HG03342 (cell line): Measurements from ENCODE around the gene CSNK1G1.
"Not testable (repeated sequence)": the region's sequence is repeated elsewhere in the genome, so short reads cannot be mapped to it uniquely, and the experiment has no call there.

Experiments
- ATAC-seq: cut with Tn5 transposase; IDR thresholded peaks from one replicate; pipeline ENCODE4 v1.9.1; 2021; ENCODE audit warnings: mild to moderate bottlenecking, moderate library complexity; ENCODE audit not compliant: unreplicated experiment

CSNK1G1 gene

DNA sequence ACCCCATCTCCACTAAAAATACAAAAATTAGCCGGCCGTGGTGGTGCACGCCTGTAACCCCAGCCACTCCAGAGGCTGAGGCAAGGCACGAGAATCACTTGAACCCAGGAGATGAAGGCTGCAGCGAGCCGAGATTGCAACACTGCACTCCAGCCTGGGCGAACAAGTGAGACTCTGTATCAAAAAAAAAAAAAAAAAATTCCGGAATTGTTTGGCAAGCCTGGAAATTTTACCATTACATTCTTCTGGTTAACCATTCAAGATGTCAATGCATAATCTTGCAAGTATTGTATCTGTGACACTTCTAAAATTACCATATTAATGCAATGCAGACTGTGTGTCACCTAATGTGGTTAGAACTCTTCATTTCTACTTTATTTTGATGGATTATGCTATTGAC lies 67.0 kb downstream of the CSNK1G1 start:
- ATAC-seq, result no peak

GRCh38 chr15:64288577-64288976 lies 67.4 kb downstream of the CSNK1G1 start:
- no peak for ATAC-seq

GRCh38 chr15:64287953-64288352 lies 68.0 kb downstream of the CSNK1G1 start:
- no peak for ATAC-seq

GRCh38 chr15:64286473-64286872 lies 69.5 kb downstream of the CSNK1G1 start:
- ATAC-seq, result no peak

DNA sequence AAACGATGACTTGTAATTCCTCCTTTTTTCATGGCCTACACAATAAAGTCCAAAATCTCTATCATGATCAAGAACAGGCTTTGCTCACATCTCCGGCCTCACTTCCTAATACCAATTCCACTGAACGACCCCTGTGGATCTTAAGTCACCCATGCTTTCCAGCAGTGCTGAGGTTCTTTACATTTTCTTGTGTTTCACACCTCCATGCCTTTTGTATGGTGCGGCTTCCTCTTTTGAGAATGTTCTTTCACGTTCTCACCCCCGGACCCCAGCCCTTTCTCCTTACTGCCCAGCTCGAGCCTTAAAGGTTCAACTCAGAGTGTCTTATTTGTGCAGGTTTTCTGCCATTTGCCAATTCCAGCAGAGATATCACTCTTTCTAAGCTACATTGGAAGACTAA lies 70.1 kb downstream of the CSNK1G1 start:
- no peak for ATAC-seq

DNA sequence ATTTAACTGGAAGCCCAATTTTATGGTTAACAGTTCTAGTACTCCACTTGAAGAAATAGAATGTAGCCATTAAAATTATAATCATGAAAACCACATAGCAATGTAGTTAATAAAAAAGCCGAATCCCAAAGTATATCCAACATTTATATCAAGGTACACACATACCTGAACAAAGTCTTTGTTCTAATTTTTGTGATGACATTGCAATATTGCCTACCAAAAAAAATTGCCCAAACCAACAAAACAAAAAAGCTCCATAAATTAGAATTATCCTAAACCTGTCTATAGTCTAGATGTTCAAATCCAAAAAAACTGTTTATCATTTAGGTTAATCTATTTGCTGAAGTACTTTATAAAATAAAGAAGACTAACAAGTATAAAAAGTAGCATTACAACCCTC lies 70.8 kb downstream of the CSNK1G1 start:
- ATAC-seq, result no peak

DNA sequence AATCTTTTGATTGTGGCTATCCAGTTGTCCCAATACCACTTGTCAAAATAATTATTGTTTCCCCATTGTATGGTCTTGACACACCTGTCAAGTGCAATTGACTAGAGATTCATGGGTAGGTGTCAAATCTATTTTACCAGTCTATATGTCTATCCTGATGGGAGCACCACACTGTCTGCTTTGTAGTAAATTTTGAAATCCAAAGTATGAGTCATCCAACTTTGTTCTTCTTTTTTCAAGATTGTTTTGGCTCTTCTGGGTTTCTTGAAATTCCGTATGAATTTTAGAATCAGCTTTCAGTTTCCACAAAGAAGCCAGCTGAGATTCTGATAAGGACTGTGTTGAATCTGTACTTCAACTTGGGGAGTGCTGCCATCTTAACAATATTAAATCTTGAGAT lies 71.9 kb downstream of the CSNK1G1 start:
- ATAC-seq, result no peak

DNA sequence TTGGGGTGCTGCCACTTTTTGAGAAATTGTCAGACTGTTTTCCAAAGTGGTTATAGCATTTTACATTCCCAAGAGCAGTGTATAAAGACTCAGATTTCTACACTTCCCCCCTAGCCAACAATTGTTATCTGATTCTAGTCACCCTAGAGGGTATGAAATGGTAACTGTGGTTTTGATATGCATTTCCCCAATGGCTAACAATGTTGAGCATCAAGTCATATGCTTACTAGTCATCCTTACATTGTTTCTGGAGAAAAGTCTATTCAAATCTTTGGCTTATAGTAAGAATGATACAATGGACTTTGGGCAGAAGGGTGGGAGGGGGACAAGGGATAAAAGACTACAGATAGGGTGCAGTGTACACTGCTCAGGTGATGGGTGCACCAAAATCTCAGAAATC lies 73.3 kb downstream of the CSNK1G1 start:
- no peak for ATAC-seq

GRCh38 chr15:64279131-64279530 lies 76.8 kb downstream of the CSNK1G1 start:
- no peak for ATAC-seq

DNA sequence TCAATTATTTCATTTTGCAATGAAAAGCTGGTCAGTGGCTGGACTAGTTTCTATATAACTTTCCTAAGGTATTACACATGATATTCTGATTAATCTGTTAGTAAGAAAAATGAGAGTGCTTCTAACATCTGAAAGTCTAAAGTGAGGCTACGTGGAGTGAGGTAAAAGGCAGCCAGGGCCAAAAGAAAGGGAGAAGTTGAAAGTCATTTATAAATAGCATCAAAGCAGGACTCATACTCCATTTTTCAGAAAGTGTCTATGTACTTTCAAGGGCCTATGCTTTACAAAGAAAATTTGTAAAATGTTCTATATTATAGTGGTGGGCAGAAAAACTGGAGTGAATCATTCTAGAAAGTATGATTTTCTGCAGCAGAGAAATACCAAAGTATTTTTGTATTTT lies 80.0 kb downstream of the CSNK1G1 start:
- no peak for ATAC-seq

- no peak for ATAC-seq
Measured at GRCh38 chr15:64274341-64274950, 81.5 kb downstream of the CSNK1G1 start.

GRCh38 chr15:64267331-64267973 lies 88.5 kb downstream of the CSNK1G1 start:
- ATAC-seq, result no peak

DNA sequence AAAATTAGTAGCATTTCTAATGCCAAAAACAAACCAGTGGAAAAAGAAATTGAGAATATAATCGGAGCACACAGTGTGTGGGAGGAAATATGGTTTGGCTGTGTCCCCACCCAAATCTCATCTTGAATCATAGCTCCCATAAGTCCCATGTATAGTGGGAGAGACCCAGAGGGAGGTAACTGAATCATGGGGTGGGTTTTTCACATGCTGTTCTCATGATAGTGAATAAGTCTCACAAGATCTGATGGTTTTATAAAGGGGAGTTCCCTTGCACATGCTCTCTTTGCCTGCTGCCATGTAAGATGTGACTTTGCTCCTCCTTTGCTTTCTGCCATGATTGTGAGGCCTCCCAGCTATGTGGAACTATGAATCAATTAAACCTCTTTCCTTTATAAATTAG lies 90.8 kb downstream of the CSNK1G1 start:
- ATAC-seq, result not testable (repeated sequence)

GRCh38 chr15:64264502-64264901 lies 91.5 kb downstream of the CSNK1G1 start:
- no peak for ATAC-seq

- no peak for ATAC-seq
Measured at GRCh38 chr15:64263567-64263966, 92.4 kb downstream of the CSNK1G1 start.

- no peak for ATAC-seq
Measured at GRCh38 chr15:64256051-64256450, 99.9 kb downstream of the CSNK1G1 start.

DNA sequence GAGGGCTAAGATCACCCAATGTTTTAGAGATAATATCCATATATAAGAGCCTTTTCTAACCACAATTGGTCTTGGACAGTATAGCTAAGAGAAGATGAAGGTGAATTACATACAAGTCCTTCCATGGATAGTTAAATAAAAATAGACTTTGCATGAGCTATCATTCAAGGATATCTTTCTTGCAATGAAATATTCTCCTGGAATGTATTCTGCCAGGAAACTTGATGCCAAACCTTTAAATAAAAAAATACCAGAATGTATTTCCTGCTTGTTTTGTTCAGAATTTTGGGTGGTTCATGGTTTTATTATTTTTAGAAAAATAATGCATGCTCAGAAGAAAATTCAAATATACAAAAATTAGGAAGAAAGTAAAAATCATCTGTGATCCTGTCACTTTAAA lies 104.3 kb downstream of the CSNK1G1 start:
- ATAC-seq, result no peak

- ATAC-seq, result no peak
Measured at GRCh38 chr15:64251121-64251520, 104.9 kb downstream of the CSNK1G1 start.

DNA sequence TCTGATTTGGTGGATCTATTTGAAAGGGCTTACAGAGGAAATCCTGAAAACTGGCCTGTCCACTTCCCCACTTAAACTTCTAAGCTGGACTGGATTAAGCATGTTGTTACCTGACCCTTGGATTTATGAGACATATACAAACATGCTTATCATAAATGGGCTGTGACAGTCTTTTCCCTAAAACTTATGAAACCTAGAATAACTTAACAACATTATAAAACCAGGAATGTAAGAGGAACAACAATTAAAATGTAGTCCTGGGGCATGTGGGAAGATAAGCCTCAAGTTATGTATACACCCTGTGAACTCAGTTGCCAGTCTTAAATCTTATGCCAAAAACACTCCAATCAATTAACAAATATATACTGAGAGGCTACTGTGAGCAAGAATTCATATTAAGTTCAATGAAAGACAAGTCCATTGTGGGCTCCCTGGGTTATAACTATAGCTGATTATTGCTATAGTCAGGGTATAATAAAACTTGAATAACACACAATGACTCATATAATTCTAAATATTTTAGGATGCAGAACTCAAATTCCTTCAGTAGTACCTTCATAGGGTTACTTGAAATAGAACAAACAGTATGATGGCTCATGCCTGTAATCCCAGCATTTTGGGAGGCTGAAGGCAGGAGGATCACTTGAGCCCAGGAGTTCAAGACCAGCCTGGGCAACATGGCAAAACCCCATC lies 105.9 kb downstream of the CSNK1G1 start:
- ATAC-seq, result no peak

- ATAC-seq, result no peak
Measured at GRCh38 chr15:64249406-64249805, 106.6 kb downstream of the CSNK1G1 start.

DNA sequence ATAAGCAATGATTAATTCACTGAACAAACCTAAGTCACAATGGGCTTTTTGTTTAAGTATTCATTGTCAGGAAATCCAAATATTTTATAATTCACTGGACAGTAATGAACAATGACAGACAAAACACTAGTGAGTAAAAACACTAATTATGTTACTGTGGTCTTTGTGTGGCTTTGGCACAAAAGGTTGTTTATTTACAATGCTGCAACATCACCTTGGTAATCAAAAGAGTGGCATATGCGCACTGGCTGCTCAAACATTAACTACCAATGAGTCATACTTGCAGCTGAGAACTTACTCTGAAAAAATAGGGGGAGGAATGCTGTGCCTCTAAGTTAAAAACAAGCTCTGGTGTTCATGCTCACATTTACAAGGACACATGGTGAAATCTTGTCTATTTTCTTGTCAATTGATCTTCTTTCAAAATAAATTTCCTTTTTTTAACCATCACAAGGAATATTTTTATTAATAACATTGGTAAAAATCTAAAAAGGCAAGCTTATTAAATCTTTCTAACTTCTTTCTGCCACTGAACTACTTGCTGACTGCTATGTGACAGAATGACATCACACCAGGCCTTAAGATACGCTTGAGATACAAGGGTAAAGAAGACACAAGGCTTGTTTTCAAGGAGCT lies 107.9 kb downstream of the CSNK1G1 start:
- ATAC-seq, result peak; percentile 79

- no peak for ATAC-seq
Measured at GRCh38 chr15:64247535-64247905, 108.5 kb downstream of the CSNK1G1 start.
